ENCODE measurements around the gene LCNL1.

LCNL1 gene

DNA sequence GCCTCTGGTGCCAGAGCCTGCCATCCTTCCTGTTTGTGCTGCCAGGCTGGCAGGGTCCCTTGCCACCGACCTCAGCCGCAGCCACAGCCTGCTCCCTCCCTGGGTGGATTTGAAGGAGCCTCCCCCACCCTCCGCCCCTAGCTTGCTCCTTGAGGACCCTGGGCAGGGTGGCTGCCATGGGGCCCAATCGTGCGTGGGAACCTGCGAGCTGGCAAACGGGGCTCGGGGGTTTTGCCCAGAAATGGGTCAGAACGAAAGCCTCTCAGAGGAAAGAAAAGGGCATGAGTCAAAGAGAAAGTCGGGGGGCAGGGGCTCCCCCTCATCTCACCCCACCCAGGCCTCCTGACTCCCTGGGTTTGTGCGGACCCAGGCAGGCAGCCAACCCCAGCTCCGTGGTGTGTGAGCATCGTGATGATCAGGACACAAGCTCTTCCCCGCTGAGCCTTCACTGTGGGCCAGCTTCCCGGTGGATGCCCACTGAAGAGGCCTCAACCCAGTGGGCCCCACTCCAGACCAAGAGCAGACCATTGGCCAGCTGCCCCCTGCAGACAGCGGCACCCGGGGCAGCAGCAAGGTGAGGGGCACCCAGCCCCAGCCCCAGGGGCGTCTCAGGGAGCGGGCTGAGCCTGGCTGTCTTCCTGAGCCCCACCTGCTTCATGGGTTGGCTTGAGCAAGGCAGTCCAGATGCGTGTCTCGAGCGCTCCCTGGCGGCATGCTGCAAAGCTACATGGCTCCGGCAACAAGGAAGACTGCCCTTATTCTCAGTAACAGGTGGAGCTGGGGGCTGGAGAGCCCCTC, 52.1 kb downstream of the LCNL1 start:
- no peaks in the 10 kb centered on the region for H3K9me3 ChIP-seq (ENCODE audit: control insufficient read depth in 1 of 2, low read length in 2 of 2)
- H3K36me3 ChIP-seq (ENCODE audit: control insufficient read depth in 1 of 2, insufficient read depth in 2 of 2, low read length in 2 of 2) = peaks cover 0 to 14% of the 10 kb centered on the region in 2 donors
- no peak overlapping the region for H3K27ac ChIP-seq (ENCODE audit: low read length)
- no peaks in the 10 kb centered on the region for H3K27me3 ChIP-seq (ENCODE audit: low read depth, low read length)
- H3K4me3 ChIP-seq (ENCODE audit: low read depth in 1 of 2, low read length in 2 of 2) = no peak overlapping the region
- H3K4me1 ChIP-seq (ENCODE audit: control insufficient read depth in 1 of 2, insufficient read depth in 2 of 2, low read length in 2 of 2) = peaks cover 0 to 12% of the 10 kb centered on the region in 2 donors
